Activated CD8-positive, alpha-beta memory T cell treated with anti-CD3 and anti-CD28 coated beads for 1 hour (primary cell): Measurements from ENCODE around the gene LMBRD1.

ENCODE experiments used
- DNase-seq, 2 donors: peaks; one replicate each; pipeline ENCODE4 v3.0.0-alpha.2; 2020; ENCODE audit warnings: low read depth in 1 of 2; ENCODE audit errors: extremely low read depth in 1 of 2

The LMBRD1 gene

GRCh38 chr6:69647726-69648125 is 149.1 kb downstream of the LMBRD1 start:
- no peak for DNase-seq

DNA sequence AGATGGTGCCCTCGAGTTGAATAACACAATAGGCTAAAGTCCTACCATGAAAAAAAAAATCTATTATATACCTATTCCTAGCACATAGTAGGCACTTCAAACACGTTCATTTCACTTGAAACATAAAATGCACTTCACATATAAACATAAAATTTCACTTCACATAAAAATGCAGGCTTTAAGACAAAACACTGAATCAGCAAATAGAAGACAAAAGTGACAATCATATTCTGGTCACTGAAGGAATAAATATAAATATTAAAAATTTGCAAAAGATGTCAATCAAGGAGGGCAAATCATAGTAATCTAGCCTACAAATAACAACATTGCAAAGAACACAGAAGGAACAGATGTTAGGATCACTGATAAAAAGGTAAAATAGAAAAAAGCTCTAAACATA is 153.1 kb downstream of the LMBRD1 start:
- no peak for DNase-seq

DNA sequence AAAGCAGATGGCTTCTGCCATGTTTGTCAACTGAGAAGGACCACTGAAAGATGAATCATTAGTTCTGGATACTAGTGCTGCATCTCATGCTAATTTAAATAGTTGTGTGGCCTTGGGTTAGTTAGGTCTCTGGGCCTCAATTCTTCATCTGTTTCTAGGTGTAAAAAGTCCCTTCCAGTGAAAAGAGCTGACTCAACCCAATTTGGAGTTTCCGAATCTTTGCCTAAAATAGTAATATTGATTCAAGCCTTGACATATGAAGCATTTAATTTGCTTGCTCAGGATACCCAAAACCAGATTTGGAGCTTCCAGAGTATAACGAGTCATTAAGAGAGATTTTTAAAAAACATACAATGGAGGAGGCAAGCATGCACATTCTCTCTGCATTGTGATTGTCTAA is 163.9 kb downstream of the LMBRD1 start:
- DNase-seq = no peak

DNA sequence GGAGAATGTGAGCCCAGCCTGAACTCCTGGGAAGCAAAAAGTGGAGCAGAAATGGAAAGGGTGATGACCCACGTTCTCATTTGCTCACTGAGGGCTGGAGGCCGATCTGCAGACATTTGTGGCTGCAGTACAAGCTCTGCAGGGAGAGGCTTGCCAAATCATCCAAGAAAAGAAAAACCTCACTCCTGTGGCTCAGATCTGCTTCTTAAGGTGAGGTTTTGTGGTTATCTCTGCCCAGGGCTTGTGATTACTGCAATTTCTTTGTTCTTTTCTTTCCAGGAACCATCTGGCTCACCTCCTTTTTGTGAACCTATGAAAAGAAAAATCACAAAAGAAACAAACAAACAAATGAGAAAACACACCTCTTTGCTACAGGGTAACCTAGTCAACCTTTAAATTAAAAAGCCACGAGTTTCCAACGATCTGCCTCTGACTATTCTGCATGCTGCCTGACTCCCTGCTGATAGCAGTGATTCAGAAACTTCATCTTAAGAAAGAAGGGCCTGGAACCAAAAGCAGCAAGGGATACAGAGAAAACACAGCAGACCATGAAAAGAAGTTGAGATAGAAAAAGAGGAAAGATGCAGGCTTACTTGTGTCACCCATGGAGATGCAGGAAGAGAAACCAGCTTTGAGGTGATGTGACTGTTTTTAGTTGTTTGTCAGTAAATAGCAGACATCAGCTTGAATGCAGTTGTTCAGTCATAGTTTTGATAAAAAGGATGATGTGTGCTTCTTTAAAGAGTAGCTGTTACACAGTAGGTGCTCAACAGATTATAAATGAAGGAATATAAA is 165.1 kb downstream of the LMBRD1 start:
- no peak for DNase-seq

- DNase-seq = no peak
Observed at GRCh38 chr6:69630767-69631166, 166.0 kb downstream of the LMBRD1 start.

- DNase-seq = no peak
Observed at GRCh38 chr6:69627625-69628024, 169.2 kb downstream of the LMBRD1 start.

DNA sequence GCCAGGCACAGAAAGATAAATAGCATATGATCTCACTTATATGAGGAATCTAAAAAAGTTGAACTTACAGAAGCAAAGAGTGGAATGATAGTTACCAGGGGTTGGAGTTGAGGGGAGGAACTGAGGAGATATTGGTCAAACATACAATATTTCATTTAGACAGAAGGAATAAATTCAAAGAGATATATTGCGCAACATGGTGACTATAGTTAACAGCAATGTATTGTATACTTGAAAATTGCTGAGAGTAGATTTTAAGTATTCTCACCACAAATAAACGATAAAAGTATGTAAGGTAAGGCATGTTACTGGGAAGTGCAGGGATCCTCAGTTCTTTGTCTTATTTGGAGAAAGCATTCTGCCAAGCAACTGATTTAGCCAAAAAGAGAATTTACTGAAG is 171.9 kb downstream of the LMBRD1 start:
- DNase-seq = no peak
